GM21381 (cell line): ENCODE measurements around the gene TMEM132D.

Source experiments
- ATAC-seq: cut with Tn5 transposase; IDR thresholded peaks from one replicate; pipeline ENCODE4 v1.9.1; 2021; ENCODE audit warnings: mild to moderate bottlenecking, moderate library complexity; ENCODE audit not compliant: unreplicated experiment

The TMEM132D gene

DNA sequence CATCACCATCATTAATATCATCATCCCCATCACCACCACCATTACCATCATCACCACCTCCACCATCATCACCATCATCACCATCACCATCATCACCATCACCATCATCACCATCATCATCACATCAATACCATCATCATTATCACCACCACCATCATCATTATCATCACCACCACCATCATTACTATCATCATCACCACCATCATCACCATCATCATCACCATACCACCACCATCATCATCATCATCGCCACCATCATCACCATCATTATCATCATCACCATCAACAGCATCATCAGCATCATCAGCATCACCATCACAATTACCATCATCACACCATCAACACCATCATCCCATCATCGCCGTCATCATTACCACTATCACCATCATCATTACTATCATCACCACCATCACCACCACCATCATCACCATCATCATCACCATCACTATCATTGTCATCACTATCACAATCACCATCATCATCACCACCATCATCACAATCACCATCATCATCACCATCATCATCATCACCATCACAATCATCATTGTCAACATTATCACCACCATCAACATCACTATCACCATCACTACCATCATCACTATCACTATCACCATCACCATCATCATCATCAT is 767.0 kb downstream of the TMEM132D start:
- ATAC-seq: no peak

DNA sequence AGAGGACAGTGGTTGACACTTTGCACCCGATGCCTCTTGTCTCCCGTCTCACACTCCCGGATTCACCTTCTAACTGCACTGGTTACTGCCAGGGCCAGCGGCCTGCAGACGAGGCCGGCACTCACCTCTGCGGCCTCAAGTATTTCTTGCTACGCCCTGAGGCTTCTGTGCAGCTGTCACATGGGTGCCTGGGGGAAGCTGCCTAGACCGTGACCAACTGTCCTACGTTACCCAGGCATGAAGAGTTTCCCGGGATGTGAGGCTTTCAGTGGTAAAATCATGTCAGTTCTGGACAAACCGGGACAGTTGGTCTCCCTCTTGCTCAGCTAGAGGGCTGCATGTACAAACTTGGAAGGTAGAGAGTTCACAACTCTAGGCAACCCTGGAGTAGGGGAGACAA is 776.1 kb downstream of the TMEM132D start:
- ATAC-seq: no peak

DNA sequence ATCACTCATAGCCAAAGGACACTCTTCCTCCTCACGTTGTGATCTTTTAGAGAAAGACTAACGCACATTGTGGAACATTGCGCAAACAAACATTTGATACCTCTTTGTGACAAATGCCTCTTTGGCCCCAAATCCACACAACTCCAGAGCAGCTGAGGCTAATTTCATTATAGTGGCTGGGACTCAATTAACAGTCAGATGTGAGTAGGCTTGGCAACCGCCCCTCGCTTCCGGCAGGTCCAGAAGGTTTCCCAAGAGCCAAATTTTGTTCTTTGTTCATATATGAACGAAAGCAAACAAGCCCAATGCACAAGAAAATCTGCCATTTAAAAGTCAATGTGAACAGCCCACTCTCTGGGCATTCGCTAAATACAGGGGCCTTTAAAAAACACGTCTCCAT is 776.6 kb downstream of the TMEM132D start:
- ATAC-seq: no peak

DNA sequence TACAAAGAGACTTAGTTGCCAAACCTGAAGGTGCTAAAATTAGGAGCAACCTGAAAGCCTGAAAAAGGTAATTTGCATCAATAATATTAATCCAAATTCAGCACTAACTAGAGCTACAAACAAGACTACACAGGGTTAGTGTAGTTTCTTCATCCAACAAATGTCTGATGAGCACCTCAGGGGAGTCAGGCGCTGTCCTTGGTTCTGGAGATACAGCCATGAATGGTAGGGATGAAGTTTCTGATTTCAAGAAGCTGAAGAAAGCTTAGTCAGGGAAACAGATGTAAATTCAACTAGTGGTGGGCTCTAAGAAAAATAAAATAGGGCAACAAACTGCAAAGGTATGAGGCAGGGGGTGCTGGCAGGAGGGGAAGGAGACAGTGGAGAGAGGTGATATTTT is 784.3 kb downstream of the TMEM132D start:
- no peak for ATAC-seq

- ATAC-seq: no peak
Measured at GRCh38 chr12:129115558-129115957, 788.3 kb downstream of the TMEM132D start.

DNA sequence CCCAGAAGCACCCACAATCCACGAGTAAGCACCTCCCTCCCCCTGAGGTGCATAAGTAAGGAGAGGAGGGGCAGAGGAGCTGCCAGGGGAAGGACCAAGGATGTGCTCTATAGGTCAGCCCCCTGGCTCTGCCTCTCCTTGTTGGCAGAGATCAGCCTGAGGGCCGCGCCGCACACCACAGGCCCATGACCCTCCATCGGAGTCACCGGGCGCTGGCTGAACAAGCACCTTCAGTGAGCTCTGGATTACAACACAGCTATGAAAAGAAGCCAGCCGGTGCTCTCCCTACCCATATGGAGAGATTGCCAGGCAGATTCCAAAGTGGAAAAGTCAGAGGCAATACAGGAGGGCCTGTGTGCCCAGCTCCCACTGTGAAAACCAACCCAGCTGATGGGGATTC is 793.2 kb downstream of the TMEM132D start:
- no peak for ATAC-seq

GRCh38 chr12:129109174-129110001 is 794.4 kb downstream of the TMEM132D start:
- no peak for ATAC-seq

DNA sequence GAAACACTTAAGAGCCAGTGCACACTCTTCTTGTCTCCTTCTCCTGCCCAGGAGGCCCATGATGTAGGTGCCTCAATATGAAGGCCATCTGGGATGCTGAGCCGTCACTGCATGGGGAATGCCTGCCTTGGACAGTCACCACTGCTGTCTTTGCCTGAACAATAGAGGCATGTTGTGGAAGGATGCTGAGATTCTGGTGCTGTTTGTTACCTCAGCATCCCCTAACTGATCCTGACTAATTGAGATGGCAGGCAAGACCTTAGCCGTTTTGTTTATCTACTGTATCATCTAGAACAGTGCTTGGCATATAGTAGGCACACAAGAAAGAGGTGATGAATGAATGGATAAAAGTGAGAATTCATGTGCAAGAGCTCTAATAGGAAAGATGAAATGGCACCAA is 797.1 kb downstream of the TMEM132D start:
- ATAC-seq: no peak

DNA sequence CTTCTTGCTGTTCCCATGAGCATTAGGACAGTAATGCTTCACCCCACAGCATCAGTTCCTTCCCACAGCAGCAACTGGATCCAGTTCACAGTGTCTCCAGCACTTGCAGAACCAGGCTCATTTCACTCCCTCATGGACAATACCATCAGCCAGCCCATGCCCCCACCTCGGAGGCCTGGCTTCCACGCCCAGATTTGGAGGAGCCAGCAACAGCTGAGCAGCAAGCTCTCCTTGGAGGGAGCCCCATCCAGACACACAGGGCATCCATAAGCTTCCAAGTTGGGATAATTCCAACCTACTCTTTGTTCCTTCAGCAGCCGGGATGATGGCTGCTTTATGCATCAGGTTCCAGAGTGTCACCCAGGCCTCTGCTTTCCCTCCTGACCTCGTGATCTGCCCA is 800.6 kb downstream of the TMEM132D start:
- no peak for ATAC-seq

DNA sequence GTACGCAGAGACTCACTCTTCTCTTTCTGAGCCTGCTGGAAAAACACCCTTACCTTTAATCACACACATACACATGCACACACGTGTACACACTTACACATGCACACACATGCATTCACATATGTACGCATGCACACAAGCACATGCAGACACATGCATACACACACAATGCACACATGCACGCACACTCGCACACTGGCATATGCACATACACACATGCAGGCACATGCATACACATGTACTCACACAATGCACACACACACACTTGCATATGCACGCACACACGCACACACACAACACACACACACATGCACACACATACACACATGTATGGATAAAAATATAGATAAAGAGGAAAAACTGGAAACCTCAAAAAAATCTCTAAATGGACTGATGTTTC is 801.6 kb downstream of the TMEM132D start:
- ATAC-seq: no peak

DNA sequence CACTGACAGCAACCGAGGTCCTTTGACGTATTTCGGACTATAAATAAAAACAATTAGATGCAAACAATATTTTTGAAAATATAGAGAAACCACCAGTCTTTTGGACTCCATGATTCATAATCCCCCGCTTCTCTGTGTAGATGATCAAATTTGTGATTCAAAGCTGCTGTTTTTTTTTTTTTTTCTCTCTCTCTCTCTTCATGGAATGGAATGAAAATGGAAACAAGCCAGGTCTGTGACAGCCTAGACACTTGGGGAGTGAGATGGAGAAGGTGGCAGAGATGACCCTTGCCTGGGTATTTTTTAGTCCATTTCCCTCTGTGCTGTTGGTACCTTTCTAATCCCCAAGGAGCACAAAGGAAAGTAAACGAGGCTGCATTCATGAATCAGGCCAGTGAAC is 802.0 kb downstream of the TMEM132D start:
- no peak for ATAC-seq

DNA sequence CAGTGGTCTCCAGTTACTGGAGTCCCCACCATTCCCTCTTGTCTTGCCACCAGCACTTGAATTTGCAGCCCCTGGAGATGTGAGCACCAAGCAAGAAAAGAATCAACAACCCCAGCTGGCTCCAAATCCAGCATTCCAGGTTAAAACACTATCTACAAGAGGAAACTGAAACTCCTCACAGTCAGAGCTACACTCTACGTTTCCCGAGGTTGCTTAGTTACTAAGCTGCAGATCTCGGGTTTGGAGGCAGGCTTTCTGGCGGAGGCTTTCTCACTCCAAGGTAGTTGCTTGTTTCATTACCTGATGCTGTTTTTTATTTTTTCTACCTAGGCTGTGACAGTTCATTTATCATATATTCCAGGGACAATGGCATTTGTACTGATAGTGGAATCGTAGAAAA is 802.4 kb downstream of the TMEM132D start:
- no peak for ATAC-seq

DNA sequence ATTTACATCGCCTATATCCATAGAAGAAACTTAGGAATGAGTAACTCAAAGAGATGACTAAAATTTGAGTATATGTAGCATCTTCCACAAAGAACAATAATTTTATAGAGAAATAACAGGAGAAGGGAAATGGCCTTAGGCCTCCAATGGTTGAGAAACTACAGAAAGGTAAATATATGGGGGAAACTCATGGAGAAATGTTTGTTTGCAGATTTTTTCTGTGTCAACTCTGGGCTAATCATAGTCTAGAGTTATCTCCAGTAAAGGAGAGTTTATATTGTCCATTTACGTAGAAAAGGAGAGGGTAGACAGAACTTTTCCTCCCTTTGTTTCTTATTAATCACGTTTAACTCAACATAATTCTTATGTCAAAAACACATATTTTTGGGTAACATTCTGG is 806.4 kb downstream of the TMEM132D start:
- ATAC-seq: no peak

DNA sequence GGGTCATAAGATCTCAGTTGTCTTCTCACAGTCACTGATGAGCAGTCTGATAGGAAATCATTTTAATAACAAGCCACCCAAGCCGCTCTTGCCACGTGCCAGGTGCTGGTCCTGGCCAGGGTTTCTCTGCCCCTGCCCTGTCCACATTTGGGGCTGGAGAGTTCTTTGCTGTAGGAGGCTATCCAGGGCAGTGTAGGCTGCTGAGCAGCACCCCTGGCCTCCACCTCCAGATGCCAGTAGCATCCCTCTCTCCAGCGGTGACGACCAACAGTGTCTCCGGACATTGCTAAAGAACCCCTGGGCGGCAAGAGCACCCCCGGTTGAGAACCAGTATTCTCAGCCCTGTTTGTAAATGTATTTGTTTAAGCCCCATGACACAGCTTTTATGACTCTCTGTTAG is 806.9 kb downstream of the TMEM132D start:
- no peak for ATAC-seq

DNA sequence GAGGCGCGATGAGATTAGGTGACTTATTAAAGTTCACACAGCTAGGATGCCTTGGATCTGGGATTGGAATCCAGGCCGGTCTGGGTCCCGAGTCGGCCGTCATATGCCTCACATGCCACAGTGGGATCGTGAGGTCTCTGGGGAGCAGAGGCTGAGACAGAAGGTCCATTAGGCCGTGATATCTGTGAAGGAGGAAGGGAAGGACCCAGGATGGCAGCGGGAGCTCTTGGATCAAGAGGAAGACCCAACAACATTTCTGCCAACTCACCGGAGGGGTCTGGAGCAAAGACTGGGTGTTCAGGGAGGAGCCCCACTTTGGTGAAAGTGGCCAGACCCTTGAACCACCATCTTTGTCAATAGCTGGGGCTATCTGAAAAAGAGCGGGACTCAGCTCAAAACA is 807.6 kb downstream of the TMEM132D start:
- no peak for ATAC-seq

- no peak for ATAC-seq
Measured at GRCh38 chr12:129089576-129089975, 814.2 kb downstream of the TMEM132D start.

DNA sequence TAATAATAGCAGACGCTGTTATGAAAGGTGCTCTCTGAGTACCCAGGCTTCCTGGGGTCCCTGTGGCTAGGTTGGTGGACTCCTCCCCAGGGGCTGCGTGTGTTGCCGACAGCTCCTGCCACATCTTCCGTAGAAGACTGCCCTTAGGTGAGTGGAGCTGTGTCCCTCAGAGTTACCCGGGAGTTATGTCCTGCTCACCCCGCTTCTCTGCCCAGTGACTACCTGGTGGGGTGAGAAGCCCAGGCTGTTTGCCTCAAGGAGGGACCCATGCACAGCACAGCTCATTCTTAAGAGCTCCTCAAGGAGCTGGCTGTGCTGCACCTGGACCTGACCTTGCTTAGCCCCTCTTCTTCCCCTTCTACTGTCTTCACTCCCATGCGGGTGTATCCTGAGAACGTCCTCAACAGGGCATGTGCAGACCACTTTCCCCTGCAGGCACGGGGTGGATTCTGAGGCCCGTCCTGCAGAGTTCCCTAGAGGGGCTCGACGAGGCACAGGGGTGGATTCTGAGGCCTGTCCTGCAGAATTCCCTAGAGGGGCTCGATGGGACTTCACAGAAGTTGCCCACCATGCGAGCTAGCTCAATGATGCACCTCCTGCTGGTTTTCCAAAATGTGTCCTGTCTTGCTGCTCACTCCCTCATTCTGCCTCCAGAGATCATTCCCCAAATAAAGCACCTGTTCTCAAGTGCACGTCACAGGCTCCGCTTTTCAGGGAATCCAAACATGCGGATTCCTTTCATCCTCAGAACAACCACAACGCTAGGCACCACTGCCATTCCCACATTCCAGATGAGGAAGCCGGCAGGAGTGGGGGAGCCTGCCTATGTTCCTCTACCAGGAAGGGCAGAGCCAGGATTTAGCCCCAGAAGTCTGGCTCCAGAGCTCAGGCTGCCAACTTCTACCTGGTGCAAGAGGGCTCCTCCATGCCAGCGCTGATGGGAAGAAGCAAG is 818.7 kb downstream of the TMEM132D start:
- ATAC-seq: no peak

- no peak for ATAC-seq
Measured at GRCh38 chr12:129083121-129083840, 820.5 kb downstream of the TMEM132D start.

DNA sequence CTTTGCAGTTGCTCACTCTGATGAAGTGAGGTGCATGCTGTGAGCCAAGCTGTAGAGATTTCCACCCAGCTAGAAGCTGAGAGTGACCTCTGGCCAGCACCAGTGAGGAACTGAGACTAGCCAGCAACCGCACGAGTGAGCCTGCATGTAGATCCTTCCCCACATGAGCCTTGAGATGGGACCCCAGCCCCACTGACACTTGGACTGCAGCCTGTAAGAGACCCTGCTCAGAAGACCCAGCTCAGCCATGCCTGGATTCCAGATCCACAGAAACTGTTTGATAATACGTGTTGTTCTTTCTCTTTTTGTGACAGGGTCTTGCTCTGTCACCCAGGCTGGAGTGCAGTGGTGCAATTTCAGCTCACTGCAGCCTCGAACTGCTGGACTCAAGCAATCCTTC is 821.4 kb downstream of the TMEM132D start:
- ATAC-seq: no peak

- ATAC-seq: no peak
Measured at GRCh38 chr12:129081755-129082250, 822.0 kb downstream of the TMEM132D start.

DNA sequence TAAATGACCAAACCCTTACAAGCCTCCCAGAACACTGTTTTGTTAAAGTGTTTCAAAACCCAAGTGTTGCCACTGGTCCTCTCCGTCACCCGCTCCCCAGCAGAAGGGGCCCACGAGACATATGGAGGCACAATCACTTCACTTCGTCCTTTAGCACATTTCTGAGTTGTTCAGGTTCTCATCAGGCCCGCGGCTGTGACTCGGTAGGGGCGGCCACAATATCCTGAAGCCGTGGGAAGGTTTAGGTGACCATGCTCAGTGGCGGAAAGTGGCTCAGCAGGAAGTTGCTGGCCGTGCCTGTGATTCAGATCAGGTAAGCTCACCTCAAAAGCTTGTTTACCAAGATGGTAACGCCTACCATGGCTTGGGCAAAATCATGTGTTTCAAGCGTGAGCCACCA is 823.0 kb downstream of the TMEM132D start:
- ATAC-seq: no peak
